ENCODE data around the gene PCGF3.
"Not testable (repeated sequence)": the region's sequence is repeated elsewhere in the genome, so short reads cannot be mapped to it uniquely, and the experiment has no call there.

Gene PCGF3

DNA sequence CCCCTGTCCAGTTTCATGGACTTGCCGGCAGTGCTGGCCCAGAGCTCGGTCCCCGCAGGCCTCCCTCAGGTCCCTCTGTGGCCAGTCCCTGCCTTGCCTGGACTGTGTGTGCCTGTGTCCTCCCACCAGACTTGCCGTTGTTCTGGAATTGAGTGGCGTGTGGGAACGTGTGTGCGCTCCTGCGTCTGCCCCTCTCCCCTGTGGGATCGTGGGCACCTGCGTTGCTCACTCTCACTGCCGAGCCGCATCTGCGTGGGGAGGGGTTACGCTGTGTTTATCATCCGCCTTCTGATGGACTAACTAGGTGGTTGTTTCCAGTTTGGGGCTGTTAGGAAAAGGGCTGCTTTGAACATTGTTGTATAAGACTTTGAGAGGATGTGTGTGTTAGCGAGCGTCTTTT is 21.2 kb downstream of the PCGF3 start:
- no peak for DNase-seq

DNA sequence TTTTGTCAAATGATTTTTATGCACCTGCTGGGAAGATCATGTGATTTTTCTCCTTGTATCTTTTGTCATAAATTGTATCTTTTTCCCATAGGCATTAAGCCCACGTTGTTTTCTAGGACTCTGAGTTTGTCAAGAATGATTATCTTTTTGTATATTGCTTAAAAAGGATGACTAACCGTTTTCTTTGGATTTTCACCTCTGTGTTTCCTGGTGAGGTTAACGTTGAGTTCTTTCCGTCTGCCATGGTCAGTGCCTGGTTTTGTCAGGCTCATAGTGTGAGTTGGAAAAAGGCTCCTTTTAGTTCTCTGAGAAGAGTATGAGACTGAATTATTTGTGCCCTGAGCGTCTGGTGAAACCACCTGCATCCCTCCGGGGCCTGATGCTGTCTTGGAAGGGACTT is 21.9 kb downstream of the PCGF3 start:
- no peak for DNase-seq

DNA sequence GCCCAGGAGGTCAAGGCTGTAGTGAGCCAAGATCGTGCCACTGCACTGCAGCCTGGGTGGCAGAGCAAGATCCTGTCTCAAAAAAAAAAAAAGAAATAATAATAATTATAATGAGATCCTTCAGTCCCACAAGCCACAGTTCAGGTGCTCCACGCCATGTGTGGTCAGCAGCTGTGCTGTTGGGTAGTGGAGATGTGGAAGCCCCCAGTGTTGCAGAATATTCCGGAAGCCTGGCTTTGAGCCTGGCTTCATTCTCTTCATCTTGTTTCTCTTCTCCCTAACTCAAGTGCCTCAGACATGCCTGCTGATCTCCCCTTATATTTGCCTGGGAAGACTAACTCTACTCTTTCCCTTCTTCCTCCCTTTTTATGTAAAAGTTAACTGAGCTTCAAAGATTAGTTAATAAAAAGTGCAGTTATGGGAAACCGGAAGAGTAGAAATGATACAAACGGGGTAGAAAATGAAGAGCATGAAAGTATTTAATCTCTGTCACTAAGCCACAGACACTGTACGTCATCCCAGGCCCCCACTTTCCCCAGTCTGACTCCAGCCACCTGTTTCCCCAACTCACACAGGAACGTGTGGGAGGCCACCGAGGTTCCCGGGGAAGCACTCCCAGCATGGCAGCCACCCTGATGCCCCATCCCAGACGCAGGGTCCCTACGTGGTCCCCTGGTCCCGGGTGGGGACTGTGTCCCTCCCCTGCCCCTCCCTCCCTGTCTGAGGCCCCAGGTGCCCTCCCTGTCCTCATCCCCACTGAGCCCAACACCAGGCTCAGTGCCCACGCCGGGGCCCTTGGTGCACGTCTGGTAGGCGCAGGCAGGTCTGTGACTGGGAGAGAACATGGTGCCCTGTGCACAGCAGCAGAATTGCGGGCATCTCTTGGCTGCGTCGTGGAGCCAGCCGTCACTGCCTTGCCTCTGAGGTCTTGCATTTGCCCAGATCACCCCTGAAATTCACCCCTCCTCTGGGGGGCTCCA is 24.0 kb downstream of the PCGF3 start:
- no peak for DNase-seq

GRCh38 chr4:730511-730910 is 24.9 kb downstream of the PCGF3 start:
- no peak for DNase-seq

DNA sequence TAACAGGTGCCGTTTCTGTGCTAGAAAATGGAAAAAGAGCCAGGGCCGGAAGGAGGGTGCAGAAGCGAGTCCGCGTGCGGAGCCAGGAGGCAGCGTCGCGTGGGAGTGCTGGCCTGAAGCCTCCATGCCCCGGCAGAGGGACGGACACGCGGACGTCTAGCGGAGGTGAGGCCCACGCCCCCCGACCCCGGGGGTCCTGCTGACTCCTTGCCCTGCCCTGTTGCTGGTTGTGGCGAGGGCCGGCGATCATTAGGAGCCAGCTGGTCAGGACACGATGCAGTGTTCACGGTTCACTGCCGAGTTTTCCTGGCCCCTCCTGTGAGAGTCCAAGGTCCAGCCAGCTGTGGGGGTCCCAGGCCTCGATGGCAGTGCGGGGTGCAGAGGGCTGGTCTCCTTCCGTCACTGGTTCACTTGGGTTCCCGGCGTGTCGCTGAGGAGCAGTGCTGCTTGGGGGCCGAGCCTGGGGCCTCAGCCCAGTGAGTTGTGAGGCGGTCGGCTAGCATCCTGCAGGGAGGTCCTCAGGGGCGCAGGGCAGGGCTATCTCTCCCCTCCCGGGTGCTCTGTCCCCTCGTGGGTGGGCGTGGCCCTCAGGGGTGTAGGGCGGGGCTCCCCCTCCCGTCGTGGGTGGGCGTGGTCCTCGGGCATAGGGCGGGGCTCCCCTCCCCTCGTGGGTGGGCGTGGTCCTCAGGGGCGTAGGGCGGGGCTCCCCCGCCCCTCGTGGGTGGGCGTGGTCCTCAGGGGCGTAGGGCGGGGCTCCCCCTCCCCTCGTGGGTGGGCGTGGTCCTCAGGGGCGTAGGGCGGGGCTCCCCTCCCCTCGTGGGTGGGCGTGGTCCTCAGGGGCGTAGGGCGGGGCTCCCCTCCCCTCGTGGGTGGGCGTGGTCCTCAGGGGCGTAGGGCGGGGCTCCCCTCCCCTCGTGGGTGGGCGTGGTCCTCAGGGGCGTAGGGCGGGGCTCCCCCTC is 25.6 kb downstream of the PCGF3 start:
- not testable (repeated sequence) for DNase-seq

DNA sequence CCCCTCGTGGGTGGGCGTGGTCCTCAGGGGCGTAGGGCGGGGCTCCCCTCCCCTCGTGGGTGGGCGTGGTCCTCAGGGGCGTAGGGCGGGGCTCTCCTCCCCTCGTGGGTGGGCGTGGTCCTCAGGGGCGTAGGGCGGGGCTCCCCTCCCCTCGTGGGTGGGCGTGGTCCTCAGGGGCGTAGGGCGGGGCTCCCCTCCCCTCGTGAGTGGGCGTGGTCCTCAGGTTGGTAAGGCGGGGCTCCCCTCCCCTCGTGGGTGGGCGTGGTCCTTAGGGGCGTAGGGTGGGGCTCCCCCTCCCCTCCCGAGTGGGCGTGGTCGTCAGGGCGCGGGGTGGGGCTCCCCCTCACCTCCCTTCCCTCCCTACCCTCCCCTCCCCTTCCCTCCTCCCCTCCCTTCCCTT is 26.3 kb downstream of the PCGF3 start:
- DNase-seq, result not testable (repeated sequence)

GRCh38 chr4:732486-732885 is 26.9 kb downstream of the PCGF3 start:
- no peak for DNase-seq

DNA sequence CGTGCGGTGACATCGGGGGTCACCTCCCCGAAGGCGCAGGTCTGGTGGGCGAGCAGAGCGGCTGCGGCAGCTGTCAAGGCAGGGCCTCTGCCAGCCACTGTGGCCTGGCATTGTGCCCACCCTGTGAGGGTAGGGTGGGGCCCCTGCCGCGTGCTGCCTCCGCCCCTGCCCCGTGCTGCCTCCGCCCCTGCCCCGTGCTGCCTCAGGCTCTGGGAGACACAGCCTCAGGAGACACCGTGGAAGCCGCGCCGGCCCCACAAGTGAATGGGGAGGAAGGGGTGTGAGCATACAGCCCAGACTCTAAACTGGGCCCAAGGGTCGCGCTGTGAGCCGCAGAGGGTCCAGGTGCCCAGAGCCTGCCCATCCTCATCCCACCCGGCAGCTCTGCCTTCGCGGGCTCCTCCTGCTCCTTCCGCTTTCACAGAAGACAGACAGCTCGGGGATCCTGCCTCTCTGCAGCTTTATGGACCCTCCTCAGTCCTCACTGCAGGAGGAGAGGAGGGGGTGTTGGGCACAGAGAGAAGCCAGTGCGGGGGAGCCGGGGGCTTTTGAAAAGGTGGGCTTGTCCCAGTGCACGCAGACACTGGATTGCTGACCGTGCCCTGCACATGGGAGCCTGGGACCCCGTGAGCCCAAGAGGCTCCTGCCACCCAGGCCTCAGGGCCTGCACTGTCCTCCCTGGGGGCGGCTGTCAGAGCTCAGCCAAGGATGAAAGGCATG is 27.4 kb downstream of the PCGF3 start:
- DNase-seq, result no peak

- no peak for DNase-seq
Observed at GRCh38 chr4:733631-733980, 28.0 kb downstream of the PCGF3 start.

- DNase-seq, result no peak
Observed at GRCh38 chr4:734075-734474, 28.4 kb downstream of the PCGF3 start.

DNA sequence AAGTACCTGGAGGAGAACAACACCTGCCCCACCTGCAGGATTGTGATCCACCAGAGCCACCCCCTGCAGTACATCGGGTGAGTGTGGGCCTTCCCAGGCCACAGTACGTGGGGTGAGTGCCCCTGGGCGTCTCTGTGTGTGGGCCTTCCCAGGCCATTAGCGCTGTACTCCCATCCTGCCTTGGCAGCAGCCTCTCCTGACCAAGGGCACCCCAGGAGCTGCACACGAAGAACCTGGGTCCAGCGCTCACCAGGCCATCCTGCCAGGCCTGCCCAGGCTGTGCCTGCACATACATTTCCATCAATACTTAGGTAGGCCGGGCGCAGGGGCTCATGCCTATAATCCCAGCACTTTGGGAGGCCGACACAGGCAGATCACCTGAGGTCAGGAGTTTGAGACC is 29.3 kb downstream of the PCGF3 start:
- no peak for DNase-seq

- no peak for DNase-seq
Observed at GRCh38 chr4:735583-735982, 30.0 kb downstream of the PCGF3 start.

DNA sequence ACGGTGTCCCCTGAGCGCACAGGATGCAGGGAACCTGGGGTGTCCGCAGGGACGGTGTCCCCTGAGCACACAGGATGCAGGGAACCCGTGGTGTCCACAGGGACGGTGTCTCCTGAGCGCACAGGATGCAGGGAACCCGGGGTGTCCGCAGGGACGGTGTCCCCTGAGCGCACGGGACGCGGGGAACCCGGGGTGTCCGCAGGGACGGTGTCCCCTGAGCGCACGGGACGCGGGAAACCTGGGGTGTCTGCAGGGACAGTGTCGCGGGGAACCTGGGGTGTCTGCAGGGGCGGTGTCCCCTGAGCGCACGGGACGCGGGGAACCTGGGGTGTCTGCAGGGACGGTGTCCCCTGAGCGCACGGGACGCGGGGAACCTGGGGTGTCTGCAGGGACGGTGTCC is 30.9 kb downstream of the PCGF3 start:
- DNase-seq, result not testable (repeated sequence)

- DNase-seq, result no peak
Observed at GRCh38 chr4:738781-739280, 33.2 kb downstream of the PCGF3 start.

- no peak for DNase-seq
Observed at GRCh38 chr4:739569-739968, 33.9 kb downstream of the PCGF3 start.

DNA sequence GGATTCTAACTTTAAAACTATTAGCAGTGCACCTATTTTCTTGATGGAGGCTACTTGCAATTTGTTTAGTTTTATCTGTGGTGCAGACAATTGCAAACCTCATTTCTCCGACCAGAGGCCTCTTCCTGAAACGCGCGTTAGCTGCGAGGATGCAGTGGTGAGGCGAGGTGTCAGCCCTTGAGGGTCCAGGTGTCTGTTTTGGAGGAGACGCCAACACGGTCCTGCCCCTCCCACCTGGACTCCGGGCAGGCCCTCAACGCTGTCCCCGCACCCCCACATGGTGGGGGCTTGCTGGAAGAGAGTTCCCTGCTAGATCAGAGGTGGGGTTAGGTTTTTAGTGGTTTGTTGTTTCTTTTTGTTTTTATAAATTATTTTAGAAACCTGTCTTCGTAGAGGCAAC is 34.4 kb downstream of the PCGF3 start:
- no peak for DNase-seq

- no peak for DNase-seq
Observed at GRCh38 chr4:740656-741282, 35.1 kb downstream of the PCGF3 start.

DNA sequence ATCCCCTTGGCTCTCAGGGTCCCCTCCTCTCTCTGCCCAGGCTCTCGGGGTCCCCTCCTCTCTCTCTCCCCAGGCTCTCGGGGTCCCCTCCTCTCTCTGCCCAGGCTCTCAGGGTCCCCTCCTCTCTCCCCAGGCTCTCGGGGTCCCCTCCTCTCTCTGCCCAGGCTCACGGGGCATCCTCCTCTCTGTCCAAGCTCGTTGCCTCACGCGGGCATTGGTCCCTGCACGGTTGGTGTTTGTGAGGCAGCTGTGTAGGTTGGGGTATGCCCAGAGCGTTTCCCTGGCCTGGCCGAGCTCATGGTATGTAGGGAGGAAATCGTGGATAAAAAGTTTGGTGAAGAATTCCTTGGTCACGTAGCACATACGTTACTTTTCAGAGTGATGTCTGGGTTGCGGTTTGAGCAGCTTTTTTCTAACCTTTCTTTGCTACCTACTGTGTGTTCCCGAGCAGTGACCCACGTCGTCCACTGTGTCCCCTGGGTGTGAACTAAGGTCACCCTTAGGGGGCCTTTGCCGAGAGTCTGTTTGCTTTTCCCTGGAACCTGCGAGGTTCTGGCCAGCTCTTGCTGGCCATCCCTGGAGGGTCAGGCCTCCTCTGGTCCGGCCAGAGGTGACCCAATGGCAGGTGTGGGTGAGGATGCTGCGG is 36.6 kb downstream of the PCGF3 start:
- DNase-seq, result no peak

- peak; percentile 79 for DNase-seq
Observed at GRCh38 chr4:742742-743311, 37.2 kb downstream of the PCGF3 start.

- DNase-seq, result no peak
Observed at GRCh38 chr4:743463-744211, 38.0 kb downstream of the PCGF3 start.
